Natural killer cell (primary cell): ENCODE data around the gene IVL. TPM values are rescaled to one million over a fixed set of nuclear protein-coding genes. Genes with fewer than 3 reads are reported as not detected.

Experiments
- ATAC-seq, 3 donors: fragments of 150-1000 bp in 2 of 3; fragments of 200-7000 bp in 1 of 3; cut with Tn5 transposase; 1 replicate in 1 of 3; 2 replicates in 2 of 3; pipeline ENCODE4 v1.10.0; 2021; ENCODE audit warnings: mild to moderate bottlenecking in 2 of 3, moderate library complexity in 2 of 3
- DNase-seq, 2 donors: peaks; one replicate each; pipeline versions ENCODE4 v3.0.0 to v3.0.0-alpha.2; 2013 to 2021; ENCODE audit warnings: mixed read lengths in 1 of 2
- H3K27ac ChIP-seq: one replicate; pipeline ENCODE4 v1.5.1; 2013; ENCODE audit warnings: mild to moderate bottlenecking, low read length
- H3K27me3 ChIP-seq: one replicate; pipeline ENCODE4 v1.6.1; 2013; ENCODE audit warnings: low read length; ENCODE audit not compliant: control insufficient read depth, insufficient read depth
- H3K36me3 ChIP-seq: one replicate; pipeline ENCODE4 v1.6.1; 2013; ENCODE audit warnings: low read length; ENCODE audit not compliant: control insufficient read depth, insufficient read depth
- H3K4me1 ChIP-seq: one replicate; pipeline ENCODE4 v1.6.1; 2013; ENCODE audit warnings: low read length; ENCODE audit not compliant: control insufficient read depth, insufficient read depth
- H3K4me3 ChIP-seq: one replicate; pipeline ENCODE4 v1.5.1; 2013; ENCODE audit warnings: low read length
- H3K9me3 ChIP-seq: one replicate; pipeline ENCODE4 v1.6.1; 2013; ENCODE audit warnings: low read length; ENCODE audit not compliant: control insufficient read depth, insufficient read depth
- H3K27ac Mint-ChIP-seq, 2 donors: one replicate each; pipeline ENCODE4 v1.8.0; 2022; ENCODE audit warnings: mild to moderate bottlenecking in 2 of 2, mixed read lengths in 2 of 2, moderate library complexity in 1 of 2
- H3K27me3 Mint-ChIP-seq, 2 donors: one replicate each; pipeline ENCODE4 v1.8.0; 2022; ENCODE audit warnings: low read depth in 2 of 2, mixed read lengths in 2 of 2
- H3K36me3 Mint-ChIP-seq: one replicate; pipeline ENCODE4 v1.8.0; 2022; ENCODE audit warnings: mixed read lengths
- H3K4me1 Mint-ChIP-seq, 2 donors: one replicate each; pipeline ENCODE4 v1.8.0; 2022; ENCODE audit warnings: mixed read lengths in 2 of 2
- H3K4me3 Mint-ChIP-seq: one replicate; pipeline ENCODE4 v1.8.0; 2022; ENCODE audit warnings: mild to moderate bottlenecking, moderate library complexity, mixed read lengths
- H3K9me3 Mint-ChIP-seq, 2 donors: one replicate each; pipeline ENCODE4 v1.8.0; 2022; ENCODE audit warnings: mixed read lengths in 2 of 2
- WGBS: methylation state at CpG from one replicate; pipeline ENCODE4 v1.1.7; 2013; ENCODE audit warnings: missing lambda C conversion rate; ENCODE audit not compliant: insufficient coverage; 5-methylcytosine and 5-hydroxymethylcytosine counted together
- intact Hi-C: fragments of 100-400 bp; cut with micrococcal nuclease; formaldehyde crosslinking; loops from one replicate; pipeline ENCODE4 v1.14.2; 2022
- total RNA-seq, 4 donors: library from RNA; stranded (reverse); fragments of 120-200 nt in 1 of 4; gene quantifications; one replicate each; pipeline versions ENCODE4 v1.2.3 to v1.2.4, GENCODE V29; 2013 to 2022
- TF ChIP-seq, protein P1 (sequence below): fragments of 200-600 bp; IDR thresholded peaks from one replicate; pipeline ENCODE4 v1.8.0; 2022; ENCODE audit warnings: antibody characterized with exemption

IVL gene
- total RNA-seq, 3 donors from 2014 or later (not counting 1 experiment from before 2014, with no cell fraction given): not detected

DNA sequence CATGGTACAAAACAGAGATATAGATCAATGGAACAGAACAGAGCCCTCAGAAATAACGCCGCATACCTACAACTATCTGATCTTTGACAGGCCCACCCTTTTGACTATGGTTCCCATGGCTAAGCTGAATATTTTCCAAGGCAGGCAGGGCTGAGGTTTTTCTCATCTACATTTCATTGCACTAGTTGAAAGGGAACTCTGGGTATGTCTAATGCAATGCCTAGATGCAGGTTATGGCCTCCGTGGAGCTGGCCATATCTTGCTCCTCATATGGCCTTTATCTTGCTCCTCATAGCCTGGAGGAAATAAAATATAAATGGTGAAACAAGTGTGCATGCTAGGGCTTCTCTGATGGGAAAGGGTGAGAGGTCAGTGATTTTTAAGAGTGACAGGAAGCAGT lies 49.2 kb downstream of the IVL start:
- no peak for ATAC-seq

DNA sequence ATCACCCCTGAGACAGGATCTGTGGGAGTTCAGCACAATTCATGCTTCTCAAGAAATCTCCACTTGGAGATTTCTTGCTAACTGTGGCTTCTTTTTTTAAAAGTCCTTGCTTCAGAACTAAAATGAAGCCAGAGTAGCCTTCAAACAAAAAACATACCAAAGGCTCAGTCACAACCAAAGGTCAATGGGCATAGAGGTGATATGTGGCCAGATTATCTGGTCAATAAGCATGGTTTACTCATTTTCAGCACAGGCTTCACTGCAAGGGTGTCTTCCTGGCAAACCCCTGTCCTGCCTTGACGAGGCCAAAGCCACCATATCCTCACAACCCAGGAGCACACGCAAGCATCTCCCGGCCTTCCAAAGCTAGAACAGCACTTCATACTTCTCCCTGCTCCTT lies 50.9 kb downstream of the IVL start:
- ATAC-seq: no peak
- Mint-ChIP-seq H3K27ac (no peak overlapping the region), H3K4me3 (no peak overlapping the region), H3K4me1 (no peaks in the 10 kb centered on the region), H3K36me3 (no peaks in the 10 kb centered on the region), H3K27me3 (peaks cover 4 to 7% of the 10 kb centered on the region in 2 donors), H3K9me3 (no peaks in the 10 kb centered on the region)
- no peak for DNase-seq
- 79% methylated on average over 1 of the region's 3 CpGs for WGBS
- intact Hi-C loops: no loop called here
- Histone ChIP-seq H3K27me3 (no peaks in the 10 kb centered on the region), H3K4me3 (no peak overlapping the region), H3K9me3 (no peaks in the 10 kb centered on the region), H3K27ac (no peak overlapping the region), H3K36me3 (no peaks in the 10 kb centered on the region), H3K4me1 (no peaks in the 10 kb centered on the region)
- TF ChIP-seq, protein P1, sequence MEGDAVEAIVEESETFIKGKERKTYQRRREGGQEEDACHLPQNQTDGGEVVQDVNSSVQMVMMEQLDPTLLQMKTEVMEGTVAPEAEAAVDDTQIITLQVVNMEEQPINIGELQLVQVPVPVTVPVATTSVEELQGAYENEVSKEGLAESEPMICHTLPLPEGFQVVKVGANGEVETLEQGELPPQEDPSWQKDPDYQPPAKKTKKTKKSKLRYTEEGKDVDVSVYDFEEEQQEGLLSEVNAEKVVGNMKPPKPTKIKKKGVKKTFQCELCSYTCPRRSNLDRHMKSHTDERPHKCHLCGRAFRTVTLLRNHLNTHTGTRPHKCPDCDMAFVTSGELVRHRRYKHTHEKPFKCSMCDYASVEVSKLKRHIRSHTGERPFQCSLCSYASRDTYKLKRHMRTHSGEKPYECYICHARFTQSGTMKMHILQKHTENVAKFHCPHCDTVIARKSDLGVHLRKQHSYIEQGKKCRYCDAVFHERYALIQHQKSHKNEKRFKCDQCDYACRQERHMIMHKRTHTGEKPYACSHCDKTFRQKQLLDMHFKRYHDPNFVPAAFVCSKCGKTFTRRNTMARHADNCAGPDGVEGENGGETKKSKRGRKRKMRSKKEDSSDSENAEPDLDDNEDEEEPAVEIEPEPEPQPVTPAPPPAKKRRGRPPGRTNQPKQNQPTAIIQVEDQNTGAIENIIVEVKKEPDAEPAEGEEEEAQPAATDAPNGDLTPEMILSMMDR: no peak

More for the DNA sequence above, 49.2 kb downstream of the IVL start:
- no peak overlapping the region for H3K4me3 Mint-ChIP-seq
- H3K4me3 ChIP-seq: no peak overlapping the region
- 98% methylated on average over 3 of the region's 3 CpGs for WGBS
- H3K4me1 Mint-ChIP-seq: no peaks in the 10 kb centered on the region
- H3K9me3 ChIP-seq: no peaks in the 10 kb centered on the region
- H3K27ac Mint-ChIP-seq: no peak overlapping the region
- no peaks in the 10 kb centered on the region for H3K36me3 ChIP-seq
- TF ChIP-seq, protein P1: no peak
- intact Hi-C loops: no loop called here
- no peak overlapping the region for H3K27ac ChIP-seq
- no peaks in the 10 kb centered on the region for H3K27me3 ChIP-seq
- no peaks in the 10 kb centered on the region for H3K4me1 ChIP-seq
- H3K36me3 Mint-ChIP-seq: no peaks in the 10 kb centered on the region
- no peak for DNase-seq
- H3K9me3 Mint-ChIP-seq: no peaks in the 10 kb centered on the region
- H3K27me3 Mint-ChIP-seq: peaks cover 7% of the 10 kb centered on the region in 2 donors

- no peaks in the 10 kb centered on the region for H3K9me3 ChIP-seq
- DNase-seq: no peak
- Mint-ChIP-seq H3K36me3 (no peaks in the 10 kb centered on the region), H3K27ac (no peak overlapping the region), H3K4me1 (no peaks in the 10 kb centered on the region), H3K4me3 (no peak overlapping the region), H3K9me3 (no peaks in the 10 kb centered on the region), H3K27me3 (peaks cover 4 to 10% of the 10 kb centered on the region in 2 donors)
- H3K27ac ChIP-seq: no peak overlapping the region
- H3K4me1 ChIP-seq: no peaks in the 10 kb centered on the region
- no peaks in the 10 kb centered on the region for H3K36me3 ChIP-seq
- TF ChIP-seq, protein P1: no peak
- WGBS: 91% methylated on average over 10 of the region's 10 CpGs
- intact Hi-C loops: no loop called here
- no peak overlapping the region for H3K4me3 ChIP-seq
- H3K27me3 ChIP-seq: no peaks in the 10 kb centered on the region
- no peak for ATAC-seq
These were observed 51.6 kb downstream of the IVL start for GRCh38 chr1:152959801-152960451.
